Urothelium cell line (cell line): ENCODE measurements around the gene TRMT112.
"Not testable (repeated sequence)": the region's sequence is repeated elsewhere in the genome, so short reads cannot be mapped to it uniquely, and the experiment has no call there.

Experiments used
- DNase-seq: peaks from one replicate; pipeline ENCODE4 v3.0.0; 2011; ENCODE audit warnings: low spot score, mixed read lengths
- FAIRE-seq: peaks from 2 replicates; lab custom pipeline; 2011; peaks lifted over from hg19 to GRCh38; lab: Jason Lieb, UNC

The TRMT112 gene

DNA sequence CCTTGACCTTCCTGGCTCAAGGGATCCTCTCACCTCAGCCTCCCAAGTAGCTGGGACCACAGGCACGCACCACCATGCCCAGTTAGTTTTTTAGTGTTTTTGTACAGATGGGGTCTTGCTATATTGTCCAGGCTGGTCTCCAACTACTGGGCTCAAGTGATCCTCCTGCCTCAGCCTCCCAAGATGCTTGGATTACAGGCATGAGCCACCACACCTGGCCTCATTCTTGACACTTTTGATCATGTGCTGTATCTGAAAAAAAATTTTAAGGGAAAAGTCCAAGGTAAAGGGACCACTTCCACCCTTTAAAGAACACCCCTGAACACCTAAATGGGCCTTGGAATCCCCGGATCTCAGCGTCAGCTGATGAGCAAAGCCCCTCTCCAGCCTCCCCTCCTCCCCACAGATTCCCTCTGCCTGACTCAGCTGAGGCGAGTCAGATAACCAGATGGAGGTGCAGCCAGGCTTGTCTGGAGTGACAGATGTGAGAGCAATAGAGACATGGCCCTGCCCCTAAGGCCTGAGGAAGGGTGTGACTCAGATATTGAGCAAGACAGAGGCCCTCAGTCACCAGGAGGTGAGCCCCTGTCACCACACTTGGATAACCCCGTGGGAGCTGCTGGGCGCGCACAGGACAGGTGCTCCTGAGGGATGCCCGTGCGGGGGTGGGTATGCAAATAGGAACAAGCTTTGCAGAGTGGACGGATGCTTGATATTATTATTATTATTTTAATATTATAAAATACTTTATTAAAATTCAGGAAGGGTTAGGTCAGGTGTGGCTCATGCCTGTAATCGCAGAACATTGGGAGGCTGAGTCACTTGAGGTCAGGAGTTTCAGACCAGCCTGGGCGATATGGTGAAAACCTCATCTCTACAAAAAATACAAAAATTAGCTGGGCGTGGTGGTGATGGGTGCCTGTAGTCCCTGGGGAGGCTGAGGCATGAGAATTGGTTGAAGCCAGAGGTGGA, 17.7 kb upstream of the TRMT112 start:
- DNase-seq (peak; percentile 96), FAIRE-seq (no peak)

DNA sequence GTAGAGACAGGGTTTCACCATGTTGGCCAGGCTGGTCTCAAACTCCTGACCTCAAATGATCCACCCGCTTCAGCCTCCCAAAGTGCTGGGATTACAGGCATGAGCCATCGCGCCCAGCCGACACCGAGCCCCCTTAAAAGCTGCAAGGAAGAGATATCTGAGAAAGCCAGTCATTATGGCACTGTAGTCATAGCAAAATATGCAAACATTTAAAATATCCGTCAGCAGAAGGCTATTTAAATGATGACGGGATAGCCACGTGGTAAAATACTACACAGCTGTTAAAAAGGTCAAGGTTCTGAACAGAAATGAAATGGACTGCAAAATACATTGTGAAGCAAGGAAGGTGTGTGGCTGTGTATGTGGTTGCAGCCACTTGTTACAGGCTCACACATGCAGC, 16.2 kb upstream of the TRMT112 start:
- FAIRE-seq (no peak), DNase-seq (no peak)

DNA sequence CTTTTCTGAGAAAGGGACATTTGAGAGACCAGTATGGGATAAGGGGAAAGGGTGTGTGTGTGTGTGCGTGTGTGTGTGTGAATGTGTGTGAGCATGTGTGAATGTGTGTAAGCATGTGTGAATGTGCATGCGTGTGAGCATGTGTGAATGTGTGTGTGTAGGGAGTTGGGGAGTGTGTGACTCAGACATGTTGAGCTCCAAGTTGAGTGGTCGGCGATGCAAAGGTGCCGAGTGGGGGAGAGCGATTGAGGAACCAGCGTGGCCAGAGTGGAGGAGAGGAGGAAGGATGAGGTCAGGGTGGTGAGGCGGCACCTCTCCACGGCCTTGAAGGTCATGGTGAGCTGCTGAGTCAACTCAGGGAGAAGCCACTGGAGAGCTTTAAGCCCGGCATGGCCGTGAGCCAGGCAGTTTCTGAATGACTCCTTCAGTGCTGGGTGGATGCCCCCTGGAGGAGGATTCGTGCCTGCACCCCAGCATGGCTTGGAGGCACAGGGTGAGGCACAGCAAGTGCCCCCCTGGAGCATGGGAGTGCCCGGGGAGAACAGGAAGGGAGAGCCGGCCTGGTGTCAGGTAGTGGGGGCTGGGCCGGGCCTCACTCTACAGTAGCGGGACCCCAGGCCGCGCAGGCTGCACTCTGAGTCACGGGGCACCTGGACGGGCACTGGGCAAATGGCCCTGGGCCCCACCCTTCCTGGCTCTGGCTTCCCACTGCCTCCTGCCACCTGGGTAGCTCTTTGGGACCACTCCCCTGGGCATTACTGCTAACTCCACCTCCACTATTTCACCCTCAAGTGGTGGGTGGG, 14.4 kb upstream of the TRMT112 start:
- FAIRE-seq (no peak), DNase-seq (peak; percentile 83)

DNA sequence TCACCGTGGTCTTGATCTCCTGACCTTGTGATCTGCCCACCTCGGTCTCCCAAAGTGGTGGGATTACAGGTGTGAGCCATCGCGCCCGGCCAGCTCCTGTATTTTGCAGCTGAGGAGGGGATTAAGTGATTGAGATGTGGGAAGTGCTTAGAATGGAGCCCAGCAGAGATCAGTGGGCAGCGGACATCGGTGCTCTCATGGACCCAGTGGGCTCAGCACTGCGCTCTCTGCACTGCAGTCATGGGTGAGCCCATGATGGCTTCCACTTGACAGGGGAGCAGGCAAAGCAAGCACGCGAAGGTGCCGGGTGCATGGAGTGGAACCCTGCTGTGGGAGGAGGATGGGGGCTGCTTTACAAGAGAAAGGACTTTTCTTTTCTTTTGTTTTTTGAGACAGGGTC, 13.5 kb upstream of the TRMT112 start:
- no peak for DNase-seq
- no peak for FAIRE-seq

DNA sequence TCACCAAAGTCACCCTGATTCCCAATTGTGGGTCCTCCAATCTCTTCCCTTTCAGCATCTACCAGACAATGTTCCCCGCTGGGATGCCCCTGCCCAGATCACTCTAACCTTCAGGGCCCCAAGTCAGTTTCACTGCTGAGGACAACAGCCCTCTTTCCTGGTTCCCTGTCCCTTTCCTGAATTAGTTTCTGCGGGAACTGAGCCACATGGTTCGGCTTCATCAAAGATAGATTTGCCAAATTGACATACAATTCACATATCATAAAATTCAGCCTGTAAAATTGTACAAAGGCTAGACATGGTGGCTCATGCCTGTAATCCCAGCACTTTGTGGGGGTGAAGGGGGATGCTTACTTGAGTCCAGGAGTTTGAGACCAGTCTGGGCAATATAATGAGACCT, 10.6 kb upstream of the TRMT112 start:
- FAIRE-seq (no peak), DNase-seq (no peak)

DNA sequence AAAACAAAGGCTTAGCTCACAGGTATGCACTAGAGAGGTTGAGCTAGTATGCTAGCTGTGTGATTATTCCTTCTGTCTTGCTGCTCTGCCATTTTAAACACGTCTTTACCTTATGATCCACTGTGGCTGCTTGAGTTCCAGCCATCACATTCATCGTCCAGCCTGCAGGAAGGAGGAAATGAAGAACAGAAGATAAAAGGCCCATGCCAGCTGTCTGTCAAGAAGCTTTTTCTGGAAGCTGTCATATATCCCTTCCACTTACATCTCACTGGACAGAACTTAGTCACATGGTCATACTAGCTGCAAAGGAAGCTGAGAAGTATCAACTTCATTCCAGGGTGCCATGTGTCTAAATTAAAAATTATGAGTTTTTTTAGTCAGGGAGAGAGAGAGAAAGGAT, 10.0 kb upstream of the TRMT112 start:
- DNase-seq (no peak), FAIRE-seq (no peak)

DNA sequence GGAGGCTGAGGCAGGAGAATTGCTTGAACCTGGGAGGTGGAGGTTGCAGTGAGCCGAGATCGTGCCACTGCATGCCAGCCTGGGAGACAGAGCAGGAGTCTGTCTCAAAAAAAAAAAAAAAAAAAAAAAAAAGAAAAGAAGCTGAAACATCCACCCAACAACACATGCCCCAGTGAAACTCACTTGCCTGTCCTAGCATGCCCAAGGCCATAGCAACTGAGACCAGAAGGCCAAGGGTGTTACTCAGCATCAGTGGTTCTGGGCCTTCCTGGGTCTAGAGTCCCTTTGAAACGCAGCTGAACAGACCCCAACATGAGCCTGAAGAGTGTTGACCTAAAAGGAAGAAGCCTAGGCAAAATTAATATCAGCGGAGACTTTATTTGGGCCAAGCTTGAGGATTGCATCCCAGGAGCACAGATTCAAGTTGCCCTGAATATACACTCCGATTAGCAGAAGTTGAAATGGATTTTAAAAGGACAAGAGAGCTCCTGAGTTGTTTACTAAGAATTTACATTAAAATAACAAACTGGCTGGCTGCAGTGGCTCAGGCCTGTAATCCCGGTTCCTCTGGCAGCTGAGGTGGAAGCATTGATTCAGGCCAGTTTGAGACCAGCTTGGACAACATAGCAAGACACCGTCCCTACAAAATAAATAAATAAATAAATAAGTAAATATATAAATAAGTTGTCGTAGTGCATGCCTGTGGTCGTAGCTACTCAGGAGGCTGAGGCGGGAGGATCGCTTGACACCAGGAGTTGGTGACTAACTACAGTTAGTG, 7.5 kb upstream of the TRMT112 start:
- no peak for FAIRE-seq
- DNase-seq = no peak

DNA sequence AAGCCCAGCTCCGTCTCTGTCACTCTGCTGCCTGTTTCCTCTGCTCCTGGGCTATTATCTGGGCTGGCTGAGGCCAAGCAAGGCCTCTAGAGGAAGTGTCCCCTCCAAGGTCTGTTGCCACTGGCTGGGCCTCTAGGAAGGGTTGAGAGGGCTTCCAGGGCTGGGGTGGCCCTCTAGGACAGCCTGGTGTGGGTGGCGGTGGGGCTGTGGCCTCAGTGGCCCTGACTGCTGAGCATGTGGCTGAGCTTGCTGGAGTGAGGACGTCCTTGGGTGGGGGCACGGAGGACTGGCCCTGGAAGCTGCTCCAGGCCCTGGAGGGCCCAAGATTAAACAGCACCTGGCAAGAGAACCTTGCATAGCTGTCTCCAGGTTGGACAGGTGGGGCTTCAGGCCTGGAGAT, 6.6 kb upstream of the TRMT112 start:
- not testable (repeated sequence) for FAIRE-seq, DNase-seq

DNA sequence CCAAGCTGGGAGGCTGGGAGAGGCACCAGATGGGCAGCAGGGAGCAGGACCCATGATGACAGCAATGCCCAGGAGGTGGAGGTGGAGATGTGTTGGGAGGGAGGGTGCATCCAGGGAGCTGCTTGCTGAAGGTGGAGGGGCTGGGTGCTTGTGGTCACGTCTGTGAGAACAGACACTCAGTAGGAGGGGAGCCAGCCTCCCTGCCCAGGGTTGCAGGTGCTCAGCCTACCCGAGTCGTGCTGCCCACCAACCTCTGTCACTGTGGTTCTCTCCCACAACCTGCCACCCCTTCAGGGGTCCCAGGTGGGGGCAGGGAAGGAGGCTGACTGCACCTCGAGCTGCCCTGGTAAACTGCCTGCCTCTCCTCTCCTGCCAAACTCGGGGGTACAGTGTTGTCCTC, 6.0 kb upstream of the TRMT112 start:
- DNase-seq (no peak), FAIRE-seq (no peak)

DNA sequence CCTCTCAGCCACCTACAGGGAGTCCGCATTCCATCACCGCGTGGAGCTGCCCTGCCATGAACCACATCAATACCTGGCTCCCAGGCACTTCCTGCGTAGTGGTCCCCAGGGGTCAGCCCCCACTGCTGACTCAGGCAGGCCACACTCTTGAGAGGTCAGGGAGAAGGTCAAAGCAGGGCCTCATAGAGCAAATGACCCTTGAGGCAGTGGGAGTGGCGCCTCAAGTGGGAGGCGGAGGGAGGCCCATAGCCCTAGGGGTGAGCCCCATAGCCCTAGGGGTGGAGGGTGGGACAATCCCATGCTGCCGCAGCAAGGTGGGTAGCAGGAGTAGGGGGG, 5.5 kb upstream of the TRMT112 start:
- no peak for FAIRE-seq
- no peak for DNase-seq

DNA sequence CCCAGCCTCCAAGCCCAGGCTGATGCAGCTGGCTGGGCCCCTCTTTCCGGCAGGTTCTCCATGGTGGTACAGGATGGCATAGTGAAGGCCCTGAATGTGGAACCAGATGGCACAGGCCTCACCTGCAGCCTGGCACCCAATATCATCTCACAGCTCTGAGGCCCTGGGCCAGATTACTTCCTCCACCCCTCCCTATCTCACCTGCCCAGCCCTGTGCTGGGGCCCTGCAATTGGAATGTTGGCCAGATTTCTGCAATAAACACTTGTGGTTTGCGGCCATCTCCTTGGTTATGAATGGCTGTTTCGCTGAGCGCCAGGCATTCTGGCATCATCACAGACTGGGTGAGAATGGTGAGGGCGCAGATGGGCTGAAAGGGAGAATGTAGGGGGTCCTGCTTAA, 4.2 kb upstream of the TRMT112 start:
- peak; percentile 40 for FAIRE-seq

DNA sequence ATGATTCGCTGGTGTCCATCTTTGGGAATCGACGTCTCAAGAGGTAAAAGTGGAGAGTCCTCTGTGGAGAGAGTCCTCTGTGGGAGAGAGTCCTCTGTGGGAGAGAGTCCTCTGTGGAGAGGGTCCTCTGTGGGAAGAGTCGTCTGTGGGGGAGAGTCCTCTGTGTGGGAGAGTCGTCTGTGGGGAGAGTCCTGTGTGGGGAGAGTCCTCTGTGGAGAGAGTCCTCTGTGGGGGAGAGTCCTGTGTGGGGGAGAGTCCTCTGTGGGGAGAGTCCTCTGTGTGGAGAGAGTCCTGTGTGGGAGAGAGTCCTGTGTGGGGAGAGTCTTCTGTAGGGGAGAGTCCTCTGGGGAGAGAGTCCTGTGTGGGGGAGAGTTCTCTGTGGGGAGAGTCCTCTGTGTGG, 3.7 kb upstream of the TRMT112 start:
- DNase-seq (no peak), FAIRE-seq (no peak)

More for the DNA sequence above, 4.2 kb upstream of the TRMT112 start:
- DNase-seq = peak; percentile 75

DNA sequence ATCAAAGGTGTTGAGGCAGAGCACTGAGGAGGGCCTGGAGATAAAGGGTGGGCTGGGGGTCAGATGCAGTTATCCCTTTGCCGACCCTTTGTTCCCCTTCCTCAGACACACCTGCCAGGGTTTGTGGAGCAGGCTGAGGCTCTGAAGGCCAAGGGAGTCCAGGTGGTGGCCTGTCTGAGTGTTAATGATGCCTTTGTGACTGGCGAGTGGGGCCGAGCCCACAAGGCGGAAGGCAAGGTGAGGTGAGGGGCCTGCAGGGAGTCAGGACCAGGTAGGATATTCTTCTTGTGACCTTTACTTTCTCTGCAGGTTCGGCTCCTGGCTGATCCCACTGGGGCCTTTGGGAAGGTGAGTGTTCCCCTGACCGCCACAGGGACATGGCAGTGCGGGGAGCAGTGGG, 3.2 kb upstream of the TRMT112 start:
- FAIRE-seq = no peak

DNA sequence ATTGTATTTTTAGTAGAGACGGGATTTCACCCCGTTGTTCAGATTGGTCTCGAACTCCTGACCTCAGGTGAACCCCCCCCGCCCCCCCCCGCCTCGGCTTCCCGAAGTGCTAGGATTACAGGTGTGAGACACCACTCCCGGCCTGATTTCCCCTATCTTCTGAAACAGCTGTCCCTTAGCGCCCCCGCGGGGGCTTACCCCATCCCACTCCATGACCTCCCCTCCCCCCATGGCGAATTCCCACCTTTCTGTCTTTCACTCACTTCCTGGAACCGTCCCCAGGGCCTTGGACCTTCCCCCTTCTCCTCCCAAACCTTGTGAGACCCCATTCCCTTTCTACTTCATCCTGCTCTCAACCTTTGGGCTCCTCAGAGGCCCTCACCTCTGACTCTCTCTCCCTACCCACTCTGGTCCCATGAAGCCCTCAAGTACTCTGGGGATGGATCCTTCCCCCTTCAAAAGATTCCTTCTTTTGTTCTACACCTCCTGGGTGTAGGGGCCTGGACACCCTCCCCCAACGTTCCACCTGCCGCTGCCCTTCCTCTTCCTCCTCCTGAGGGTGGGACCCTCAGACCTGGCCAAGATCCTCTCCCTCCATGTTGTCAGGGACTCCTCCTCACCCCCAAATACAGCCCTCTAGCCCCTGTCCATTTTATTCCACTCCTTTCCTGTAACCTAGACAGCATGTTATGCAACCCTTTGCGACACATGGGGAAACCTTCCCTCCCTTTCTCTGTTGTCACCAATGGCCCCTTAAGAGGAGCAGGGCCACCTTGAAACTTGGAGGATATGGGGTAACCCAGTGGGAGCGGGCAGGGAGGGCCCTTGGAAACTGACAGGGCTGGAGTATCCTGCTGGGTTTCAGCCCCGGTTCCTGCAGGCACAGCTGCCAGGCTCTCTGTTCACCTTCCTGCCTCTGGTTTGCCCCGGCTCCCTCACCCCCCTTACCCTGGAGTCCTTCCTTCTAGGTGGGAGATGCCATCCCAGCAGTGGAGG, 1.7 kb upstream of the TRMT112 start:
- no peak for DNase-seq
- no peak for FAIRE-seq

More for the DNA sequence above, 3.2 kb upstream of the TRMT112 start:
- no peak for DNase-seq

DNA sequence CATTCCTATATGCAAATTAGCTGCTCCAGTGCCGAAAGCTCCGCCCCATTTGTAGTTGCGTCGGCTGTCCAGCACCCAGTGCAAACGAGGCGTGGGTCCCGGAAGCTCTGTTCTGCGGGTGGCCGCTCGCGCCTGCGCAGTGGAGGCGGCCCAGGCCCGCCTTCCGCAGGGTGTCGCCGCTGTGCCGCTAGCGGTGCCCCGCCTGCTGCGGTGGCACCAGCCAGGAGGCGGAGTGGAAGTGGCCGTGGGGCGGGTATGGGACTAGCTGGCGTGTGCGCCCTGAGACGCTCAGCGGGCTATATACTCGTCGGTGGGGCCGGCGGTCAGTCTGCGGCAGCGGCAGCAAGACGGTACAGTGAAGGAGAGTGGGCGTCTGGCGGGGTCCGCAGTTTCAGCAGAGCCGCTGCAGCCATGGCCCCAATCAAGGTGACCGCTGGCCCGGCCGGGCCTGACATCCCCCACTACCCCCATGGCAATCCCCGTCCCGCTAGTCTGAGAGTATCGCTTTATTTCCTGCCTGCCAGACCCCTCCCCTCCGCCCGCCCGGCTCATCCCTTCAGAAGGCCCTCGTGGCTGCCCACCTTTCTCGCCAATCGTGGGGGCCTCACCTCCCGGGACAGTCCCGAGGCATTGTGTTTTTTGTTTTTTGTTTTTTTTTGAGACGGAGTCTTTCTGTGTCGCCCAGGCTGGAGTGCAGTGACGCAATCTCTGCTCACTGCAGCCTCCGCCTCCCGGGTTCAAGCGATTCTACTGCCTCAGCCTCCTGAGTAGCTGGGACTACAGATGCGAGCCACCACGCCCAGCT, 804 bp upstream of the TRMT112 start, which contains the start of gene PRDX5:
TSS of gene PRDX5 (plus strand) at position 161 of the 805 bp plus-strand sequence. CDS start at position 256, 95 bp downstream.
- peak; percentile 96 for DNase-seq
- FAIRE-seq = peak; percentile 93

DNA sequence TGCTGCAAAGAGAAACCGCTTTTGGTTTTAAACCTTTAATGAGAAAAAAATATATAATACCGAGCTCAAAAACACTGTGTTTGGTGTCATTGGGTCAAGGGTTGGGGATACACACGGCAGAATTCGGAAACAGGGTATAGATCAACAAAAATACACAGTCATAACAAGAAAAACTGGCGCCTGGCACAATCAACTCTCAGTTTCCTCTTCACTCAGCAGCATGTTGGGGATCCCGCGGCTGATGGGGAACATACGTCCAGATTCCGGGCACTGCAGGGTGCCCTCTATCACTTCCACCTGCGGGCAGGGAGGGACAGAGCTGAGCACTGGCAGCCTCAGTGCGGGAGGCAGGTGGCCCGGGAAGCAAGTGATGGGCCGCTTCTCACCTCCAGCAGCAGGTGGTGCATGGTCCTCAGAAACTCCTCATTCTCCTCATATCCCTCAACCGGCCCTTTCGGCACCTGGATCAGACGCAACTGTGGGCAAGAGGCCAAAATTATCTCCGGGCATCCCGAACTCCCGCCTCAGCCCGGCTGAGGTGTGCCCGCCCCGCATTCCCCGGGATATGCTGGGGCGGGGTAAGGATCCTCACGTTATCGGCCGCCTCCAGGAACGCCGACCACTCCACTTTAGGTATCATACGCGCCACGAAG, 561 bp downstream of the TRMT112 start:
- FAIRE-seq = no peak
- DNase-seq = no peak

DNA sequence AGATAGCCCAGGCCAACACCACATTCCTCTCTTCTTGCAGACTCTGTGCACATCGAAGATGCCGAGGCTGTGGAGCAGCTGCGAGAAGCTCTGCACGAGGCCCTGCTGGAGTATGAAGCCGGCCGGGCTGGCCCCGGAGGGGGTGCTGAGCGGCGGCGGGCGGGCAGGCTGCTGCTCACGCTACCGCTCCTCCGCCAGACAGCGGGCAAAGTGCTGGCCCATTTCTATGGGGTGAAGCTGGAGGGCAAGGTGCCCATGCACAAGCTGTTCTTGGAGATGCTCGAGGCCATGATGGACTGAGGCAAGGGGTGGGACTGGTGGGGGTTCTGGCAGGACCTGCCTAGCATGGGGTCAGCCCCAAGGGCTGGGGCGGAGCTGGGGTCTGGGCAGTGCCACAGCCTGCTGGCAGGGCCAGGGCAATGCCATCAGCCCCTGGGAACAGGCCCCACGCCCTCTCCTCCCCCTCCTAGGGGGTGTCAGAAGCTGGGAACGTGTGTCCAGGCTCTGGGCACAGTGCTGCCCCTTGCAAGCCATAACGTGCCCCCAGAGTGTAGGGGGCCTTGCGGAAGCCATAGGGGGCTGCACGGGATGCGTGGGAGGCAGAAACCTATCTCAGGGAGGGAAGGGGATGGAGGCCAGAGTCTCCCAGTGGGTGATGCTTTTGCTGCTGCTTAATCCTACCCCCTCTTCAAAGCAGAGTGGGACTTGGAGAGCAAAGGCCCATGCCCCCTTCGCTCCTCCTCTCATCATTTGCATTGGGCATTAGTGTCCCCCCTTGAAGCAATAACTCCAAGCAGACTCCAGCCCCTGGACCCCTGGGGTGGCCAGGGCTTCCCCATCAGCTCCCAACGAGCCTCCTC, 1.5 kb downstream of the TRMT112 start:
- not testable (repeated sequence) for FAIRE-seq, DNase-seq
